ENCODE measurements around the gene RBAK.
"Not testable (repeated sequence)": the region's sequence is repeated elsewhere in the genome, so short reads cannot be mapped to it uniquely, and the experiment has no call there.

The RBAK gene

DNA sequence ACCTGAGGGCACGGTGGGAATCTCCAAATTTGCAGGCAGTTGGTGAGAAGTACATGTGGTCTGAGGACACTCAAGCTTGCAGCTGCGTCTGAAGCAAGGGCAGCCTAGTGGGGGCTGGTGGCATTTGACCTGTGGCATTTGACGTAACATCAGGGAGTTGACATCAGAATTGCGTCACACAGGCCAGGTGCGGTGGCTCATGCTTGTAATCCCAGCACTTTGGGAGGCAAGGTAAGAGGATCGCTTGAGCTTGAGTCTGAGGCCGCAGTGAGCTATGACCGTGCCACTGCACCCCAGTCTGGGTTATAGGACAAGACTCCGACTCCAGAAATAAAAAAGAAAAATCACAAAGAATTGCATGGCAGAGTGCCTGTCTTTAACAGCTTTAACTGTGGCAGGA, 25.6 kb upstream of the RBAK start:
- no peak overlapping the region for H3K4me3 ChIP-seq (ENCODE audit: low read depth, low read length, poor library complexity, severe bottlenecking)
- H3K79me2 ChIP-seq (ENCODE audit: insufficient read depth, low read length) = no peaks in the 10 kb centered on the region
- no peaks in the 10 kb centered on the region for H4K20me1 ChIP-seq (ENCODE audit: insufficient read depth, low read length)
- no peaks in the 10 kb centered on the region for H3F3A ChIP-seq (ENCODE audit: insufficient read depth, low read length)
- no peaks in the 10 kb centered on the region for H3K9me2 ChIP-seq (ENCODE audit: low read depth, low read length)
- H3K4me2 ChIP-seq (ENCODE audit: low read length) = no peak overlapping the region
- H3K27me3 ChIP-seq (ENCODE audit: insufficient read depth, low read length) = no peaks in the 10 kb centered on the region
- no peaks in the 10 kb centered on the region; the same call in 1 of the 2 replicates for H3K36me3 ChIP-seq (ENCODE audit: insufficient read depth, low read length)
- H3K27ac ChIP-seq (ENCODE audit: low read depth, low read length, poor library complexity, severe bottlenecking) = no peak overlapping the region
- TF ChIP-seq, protein P1, sequence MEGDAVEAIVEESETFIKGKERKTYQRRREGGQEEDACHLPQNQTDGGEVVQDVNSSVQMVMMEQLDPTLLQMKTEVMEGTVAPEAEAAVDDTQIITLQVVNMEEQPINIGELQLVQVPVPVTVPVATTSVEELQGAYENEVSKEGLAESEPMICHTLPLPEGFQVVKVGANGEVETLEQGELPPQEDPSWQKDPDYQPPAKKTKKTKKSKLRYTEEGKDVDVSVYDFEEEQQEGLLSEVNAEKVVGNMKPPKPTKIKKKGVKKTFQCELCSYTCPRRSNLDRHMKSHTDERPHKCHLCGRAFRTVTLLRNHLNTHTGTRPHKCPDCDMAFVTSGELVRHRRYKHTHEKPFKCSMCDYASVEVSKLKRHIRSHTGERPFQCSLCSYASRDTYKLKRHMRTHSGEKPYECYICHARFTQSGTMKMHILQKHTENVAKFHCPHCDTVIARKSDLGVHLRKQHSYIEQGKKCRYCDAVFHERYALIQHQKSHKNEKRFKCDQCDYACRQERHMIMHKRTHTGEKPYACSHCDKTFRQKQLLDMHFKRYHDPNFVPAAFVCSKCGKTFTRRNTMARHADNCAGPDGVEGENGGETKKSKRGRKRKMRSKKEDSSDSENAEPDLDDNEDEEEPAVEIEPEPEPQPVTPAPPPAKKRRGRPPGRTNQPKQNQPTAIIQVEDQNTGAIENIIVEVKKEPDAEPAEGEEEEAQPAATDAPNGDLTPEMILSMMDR (IDR thresholded peaks at IDR 0.05; ENCODE audit: low read length) = no peak
- TF ChIP-seq EZH2 (IDR thresholded peaks at IDR 0.05; ENCODE audit: borderline replicate concordance, low read length) = no peak
- H2AFZ ChIP-seq (ENCODE audit: low read length) = no peak overlapping the region
- H3K4me1 ChIP-seq (ENCODE audit: insufficient read depth, low read length, severe bottlenecking) = no peaks in the 10 kb centered on the region
- H3K9ac ChIP-seq (ENCODE audit: low read length) = no peak overlapping the region
- no peaks in the 10 kb centered on the region for H3K9me3 ChIP-seq (ENCODE audit: low read length)

DNA sequence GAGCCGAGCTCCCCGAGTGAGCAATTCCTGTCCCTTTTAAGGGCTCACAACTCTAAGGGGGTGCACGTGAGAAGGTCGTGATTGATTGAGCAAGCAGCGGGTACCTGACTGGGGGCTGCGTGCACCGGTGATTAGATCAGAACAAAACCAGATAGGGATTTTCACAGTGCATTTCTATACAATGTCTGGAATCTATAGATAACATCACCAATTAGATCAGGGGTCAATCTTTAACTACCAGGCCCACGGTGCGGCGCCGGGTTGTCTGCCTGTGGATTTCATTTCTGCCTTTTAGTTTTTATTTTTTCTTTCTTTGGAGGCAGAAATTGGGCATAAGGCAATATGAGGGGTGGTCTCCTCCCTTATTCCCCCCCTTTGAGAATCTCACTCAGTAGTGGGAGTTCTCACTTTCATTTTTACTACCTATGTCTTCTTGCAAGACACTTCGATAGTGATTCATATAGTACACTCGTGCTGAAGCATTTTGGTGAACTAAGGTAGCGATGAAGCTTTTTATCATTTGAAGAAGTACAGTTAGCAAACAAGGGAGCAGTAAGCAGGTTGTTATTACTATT, 24.6 kb upstream of the RBAK start:
- H2AFZ ChIP-seq (ENCODE audit: low read length); H3K36me3 ChIP-seq (ENCODE audit: insufficient read depth, low read length); H3K27me3 ChIP-seq (ENCODE audit: insufficient read depth, low read length): not testable (repeated sequence)

DNA sequence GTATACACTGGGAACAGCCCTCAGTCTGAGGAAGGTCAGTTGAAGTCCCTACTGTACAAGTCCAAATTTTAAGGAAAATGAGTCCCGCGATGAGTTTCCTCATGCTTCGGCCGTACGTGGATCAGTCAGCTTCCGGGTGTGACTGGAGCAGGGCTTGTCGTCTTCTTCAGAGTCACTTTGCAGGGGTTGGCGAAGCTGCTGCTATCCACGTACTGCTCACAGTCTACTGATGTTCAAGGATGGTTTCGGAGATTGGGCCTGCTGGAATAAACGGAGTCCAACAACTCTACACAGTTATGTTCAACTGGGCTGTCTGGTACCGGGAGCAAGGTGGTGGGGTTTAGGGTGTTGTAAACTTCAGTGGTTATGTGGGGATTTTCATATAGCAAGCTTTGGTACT, 22.0 kb upstream of the RBAK start:
- not testable (repeated sequence) for H3K4me2 ChIP-seq (ENCODE audit: low read length); H3K36me3 ChIP-seq (ENCODE audit: insufficient read depth, low read length); H3K4me1 ChIP-seq (ENCODE audit: insufficient read depth, low read length, severe bottlenecking); H2AFZ ChIP-seq (ENCODE audit: low read length); H3K79me2 ChIP-seq (ENCODE audit: insufficient read depth, low read length); H3K9me3 ChIP-seq (ENCODE audit: low read length); H3K27me3 ChIP-seq (ENCODE audit: insufficient read depth, low read length); H3F3A ChIP-seq (ENCODE audit: insufficient read depth, low read length); H4K20me1 ChIP-seq (ENCODE audit: insufficient read depth, low read length); H3K9me2 ChIP-seq (ENCODE audit: low read depth, low read length); H3K9ac ChIP-seq (ENCODE audit: low read length); H3K4me3 ChIP-seq (ENCODE audit: low read depth, low read length, poor library complexity, severe bottlenecking); H3K27ac ChIP-seq (ENCODE audit: low read depth, low read length, poor library complexity, severe bottlenecking)

More for the DNA sequence above, 24.6 kb upstream of the RBAK start:
- not testable (repeated sequence) for H3F3A ChIP-seq (ENCODE audit: insufficient read depth, low read length); H3K4me1 ChIP-seq (ENCODE audit: insufficient read depth, low read length, severe bottlenecking); H3K9me3 ChIP-seq (ENCODE audit: low read length); H3K79me2 ChIP-seq (ENCODE audit: insufficient read depth, low read length); H4K20me1 ChIP-seq (ENCODE audit: insufficient read depth, low read length); H3K4me3 ChIP-seq (ENCODE audit: low read depth, low read length, poor library complexity, severe bottlenecking); H3K4me2 ChIP-seq (ENCODE audit: low read length); H3K9me2 ChIP-seq (ENCODE audit: low read depth, low read length); H3K9ac ChIP-seq (ENCODE audit: low read length); H3K27ac ChIP-seq (ENCODE audit: low read depth, low read length, poor library complexity, severe bottlenecking)

DNA sequence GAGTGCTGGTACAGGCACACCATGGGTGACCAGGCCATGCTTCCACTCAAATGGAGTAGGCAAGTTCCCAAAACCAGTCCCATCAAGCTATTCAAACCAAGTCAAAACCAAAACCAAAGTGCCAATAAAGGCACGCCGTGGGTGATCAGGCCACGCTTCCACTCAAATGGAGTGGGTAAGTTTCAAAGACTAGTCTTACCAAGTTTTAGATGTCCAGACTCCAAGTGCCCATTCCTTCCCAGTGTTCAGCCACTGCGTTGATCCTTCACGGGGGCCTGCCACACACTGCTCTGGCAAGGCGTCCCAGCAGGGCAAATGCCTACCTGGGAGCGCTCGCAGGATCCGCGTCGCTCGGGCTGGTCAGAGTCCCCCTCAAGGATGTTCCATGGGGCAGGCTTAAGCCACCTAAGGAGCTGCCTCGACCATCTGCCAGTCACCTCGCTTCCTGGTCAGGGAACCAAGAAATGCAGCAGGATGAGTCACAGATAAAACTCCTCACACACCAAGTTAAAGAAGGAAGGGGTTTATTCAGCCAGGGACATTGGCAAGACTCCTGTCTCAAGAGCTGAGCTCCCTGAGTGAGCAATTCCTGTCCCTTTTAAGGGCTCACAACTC, 17.8 kb upstream of the RBAK start:
- not testable (repeated sequence) for H3K27me3 ChIP-seq (ENCODE audit: insufficient read depth, low read length); H2AFZ ChIP-seq (ENCODE audit: low read length); H3K9me3 ChIP-seq (ENCODE audit: low read length); H3K36me3 ChIP-seq (ENCODE audit: insufficient read depth, low read length); H3K4me1 ChIP-seq (ENCODE audit: insufficient read depth, low read length, severe bottlenecking); H3K9me2 ChIP-seq (ENCODE audit: low read depth, low read length); H3K27ac ChIP-seq (ENCODE audit: low read depth, low read length, poor library complexity, severe bottlenecking); H3K4me3 ChIP-seq (ENCODE audit: low read depth, low read length, poor library complexity, severe bottlenecking); H3K79me2 ChIP-seq (ENCODE audit: insufficient read depth, low read length); H3K4me2 ChIP-seq (ENCODE audit: low read length); H4K20me1 ChIP-seq (ENCODE audit: insufficient read depth, low read length); H3F3A ChIP-seq (ENCODE audit: insufficient read depth, low read length); H3K9ac ChIP-seq (ENCODE audit: low read length)

DNA sequence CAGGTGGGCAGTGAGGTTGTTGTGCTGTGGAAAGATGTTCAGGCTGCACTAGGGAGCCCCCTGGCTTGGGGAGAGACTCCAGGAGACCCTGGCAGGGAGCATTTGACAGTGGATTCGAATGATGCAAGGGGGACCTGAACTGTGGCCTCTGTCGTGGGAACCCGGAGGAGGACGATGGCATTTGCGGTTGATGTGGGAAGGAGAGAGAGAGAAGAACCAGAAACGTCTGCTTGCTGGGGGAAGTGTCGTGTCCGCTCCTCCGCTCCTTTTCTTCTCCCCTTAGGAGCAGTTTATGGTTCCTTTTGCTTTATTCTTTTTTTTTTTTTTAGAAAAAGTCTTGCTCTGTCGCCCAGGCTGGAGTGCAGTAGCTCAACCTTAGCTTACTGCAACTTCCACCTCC, 12.5 kb upstream of the RBAK start:
- not testable (repeated sequence) for H3K27ac ChIP-seq (ENCODE audit: low read depth, low read length, poor library complexity, severe bottlenecking); H3F3A ChIP-seq (ENCODE audit: insufficient read depth, low read length)

More for the DNA sequence above, 12.5 kb upstream of the RBAK start:
- H4K20me1 ChIP-seq (ENCODE audit: insufficient read depth, low read length); H3K4me2 ChIP-seq (ENCODE audit: low read length); H3K36me3 ChIP-seq (ENCODE audit: insufficient read depth, low read length); H3K4me1 ChIP-seq (ENCODE audit: insufficient read depth, low read length, severe bottlenecking); H3K27me3 ChIP-seq (ENCODE audit: insufficient read depth, low read length); H3K9me3 ChIP-seq (ENCODE audit: low read length); H2AFZ ChIP-seq (ENCODE audit: low read length); H3K9me2 ChIP-seq (ENCODE audit: low read depth, low read length); H3K4me3 ChIP-seq (ENCODE audit: low read depth, low read length, poor library complexity, severe bottlenecking); H3K9ac ChIP-seq (ENCODE audit: low read length); H3K79me2 ChIP-seq (ENCODE audit: insufficient read depth, low read length): not testable (repeated sequence)
